Nephron progenitor cell (in vitro differentiated cells): ENCODE measurements around the gene PPA2.

Experiments
- DNase-seq: peaks from one replicate; pipeline ENCODE4 v3.0.0; 2021
- H3K27ac Mint-ChIP-seq: 2 replicates; pipeline ENCODE4 v1.8.0; 2021; ENCODE audit warnings: mild to moderate bottlenecking, moderate library complexity, mixed read lengths
- H3K27me3 Mint-ChIP-seq: 2 replicates; pipeline ENCODE4 v1.8.0; 2021; ENCODE audit warnings: mild to moderate bottlenecking, low read depth, mixed read lengths; ENCODE audit not compliant: poor library complexity
- H3K36me3 Mint-ChIP-seq: 2 replicates; pipeline ENCODE4 v1.8.0; 2021; ENCODE audit warnings: low read depth, mixed read lengths
- H3K4me1 Mint-ChIP-seq: 2 replicates; pipeline ENCODE4 v1.8.0; 2021; ENCODE audit warnings: mixed read lengths
- H3K4me3 Mint-ChIP-seq: 2 replicates; pipeline ENCODE4 v1.8.0; 2021; ENCODE audit warnings: mild to moderate bottlenecking, moderate library complexity, mixed read lengths
- H3K9me3 Mint-ChIP-seq: 2 replicates; pipeline ENCODE4 v1.8.0; 2021; ENCODE audit warnings: mild to moderate bottlenecking, moderate library complexity, mixed read lengths
- TF ChIP-seq, protein P1 (sequence below): fragments of 200-600 bp; sonication (generic); IDR thresholded peaks from 2 replicates; pipeline ENCODE4 v1.5.0; 2021; ENCODE audit warnings: antibody characterized with exemption

PPA2 gene

GRCh38 chr4:105345838-105346237 lies 128.0 kb downstream of the PPA2 start:
- peaks cover 6% of the 10 kb centered on the region for H3K4me1 Mint-ChIP-seq
- H3K9me3 Mint-ChIP-seq, result no peaks in the 10 kb centered on the region
- no peak for DNase-seq
- H3K27me3 Mint-ChIP-seq, result peaks cover 4% of the 10 kb centered on the region
- TF ChIP-seq, protein P1, sequence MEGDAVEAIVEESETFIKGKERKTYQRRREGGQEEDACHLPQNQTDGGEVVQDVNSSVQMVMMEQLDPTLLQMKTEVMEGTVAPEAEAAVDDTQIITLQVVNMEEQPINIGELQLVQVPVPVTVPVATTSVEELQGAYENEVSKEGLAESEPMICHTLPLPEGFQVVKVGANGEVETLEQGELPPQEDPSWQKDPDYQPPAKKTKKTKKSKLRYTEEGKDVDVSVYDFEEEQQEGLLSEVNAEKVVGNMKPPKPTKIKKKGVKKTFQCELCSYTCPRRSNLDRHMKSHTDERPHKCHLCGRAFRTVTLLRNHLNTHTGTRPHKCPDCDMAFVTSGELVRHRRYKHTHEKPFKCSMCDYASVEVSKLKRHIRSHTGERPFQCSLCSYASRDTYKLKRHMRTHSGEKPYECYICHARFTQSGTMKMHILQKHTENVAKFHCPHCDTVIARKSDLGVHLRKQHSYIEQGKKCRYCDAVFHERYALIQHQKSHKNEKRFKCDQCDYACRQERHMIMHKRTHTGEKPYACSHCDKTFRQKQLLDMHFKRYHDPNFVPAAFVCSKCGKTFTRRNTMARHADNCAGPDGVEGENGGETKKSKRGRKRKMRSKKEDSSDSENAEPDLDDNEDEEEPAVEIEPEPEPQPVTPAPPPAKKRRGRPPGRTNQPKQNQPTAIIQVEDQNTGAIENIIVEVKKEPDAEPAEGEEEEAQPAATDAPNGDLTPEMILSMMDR, result no peak
- H3K27ac Mint-ChIP-seq, result no peak overlapping the region
- H3K36me3 Mint-ChIP-seq, result no peaks in the 10 kb centered on the region
- no peak overlapping the region for H3K4me3 Mint-ChIP-seq

GRCh38 chr4:105345358-105345757 lies 128.5 kb downstream of the PPA2 start:
- Mint-ChIP-seq H3K4me1 (peaks cover 6% of the 10 kb centered on the region), H3K4me3 (no peak overlapping the region), H3K9me3 (no peaks in the 10 kb centered on the region), H3K27me3 (peaks cover 4% of the 10 kb centered on the region), H3K36me3 (no peaks in the 10 kb centered on the region), H3K27ac (no peak overlapping the region)
- TF ChIP-seq, protein P1, result no peak
- DNase-seq, result no peak

- Mint-ChIP-seq H3K4me3 (no peak overlapping the region), H3K9me3 (no peaks in the 10 kb centered on the region), H3K27me3 (peaks cover 4% of the 10 kb centered on the region), H3K36me3 (no peaks in the 10 kb centered on the region), H3K4me1 (peaks cover 6% of the 10 kb centered on the region), H3K27ac (no peak overlapping the region)
- TF ChIP-seq, protein P1, result no peak
- no peak for DNase-seq
Measured at GRCh38 chr4:105344141-105344540, 129.7 kb downstream of the PPA2 start.

DNA sequence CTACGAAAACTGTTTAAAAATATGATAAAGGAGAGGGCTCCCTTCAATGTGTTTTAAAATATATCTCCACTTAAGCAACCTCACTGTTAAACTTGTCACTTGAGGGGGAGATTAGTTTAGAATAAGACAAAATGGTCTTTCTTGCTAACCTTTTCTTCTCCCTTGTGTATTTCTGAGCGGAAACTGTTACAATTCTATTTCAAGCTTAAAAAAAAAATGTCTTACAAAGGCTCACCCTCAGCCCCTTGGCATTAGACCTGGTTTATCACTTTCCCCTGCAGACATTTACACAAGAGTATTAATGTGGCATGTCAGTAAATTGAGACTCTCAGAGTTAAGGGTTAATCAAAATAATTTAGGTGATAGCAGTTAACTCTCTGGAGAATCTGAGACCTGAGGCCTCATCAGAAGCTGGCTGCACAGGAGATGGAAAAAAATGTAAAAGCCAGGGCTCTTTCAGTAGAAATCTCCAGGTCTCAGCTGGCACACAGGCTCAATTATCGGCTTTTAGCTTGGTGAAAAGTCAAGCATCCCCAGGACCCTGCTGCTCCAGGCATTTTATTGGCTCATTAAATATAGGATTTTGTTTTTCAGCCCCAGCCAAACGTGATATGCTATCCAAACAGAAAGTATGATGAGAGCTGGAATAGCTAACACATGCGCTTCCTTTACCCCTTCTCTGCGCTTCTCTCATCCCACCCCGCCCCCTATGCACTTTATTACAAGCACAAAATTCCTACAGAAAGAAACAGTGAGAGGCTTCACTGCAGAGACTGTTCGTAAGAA lies 130.5 kb downstream of the PPA2 start:
- Mint-ChIP-seq H3K4me3 (no peak overlapping the region), H3K9me3 (no peaks in the 10 kb centered on the region)

GRCh38 chr4:105329081-105329480 lies 144.8 kb downstream of the PPA2 start:
- Mint-ChIP-seq H3K27ac (no peak overlapping the region), H3K36me3 (no peaks in the 10 kb centered on the region), H3K4me1 (no peaks in the 10 kb centered on the region), H3K4me3 (no peak overlapping the region), H3K9me3 (no peaks in the 10 kb centered on the region), H3K27me3 (no peaks in the 10 kb centered on the region)
- DNase-seq, result no peak
- TF ChIP-seq, protein P1, result no peak

More for the DNA sequence above, 130.5 kb downstream of the PPA2 start:
- Mint-ChIP-seq H3K4me1 (peaks cover 6% of the 10 kb centered on the region), H3K27me3 (peaks cover 4% of the 10 kb centered on the region), H3K27ac (no peak overlapping the region), H3K36me3 (no peaks in the 10 kb centered on the region)
- DNase-seq, result no peak
- TF ChIP-seq, protein P1, result no peak

- Mint-ChIP-seq H3K27ac (no peak overlapping the region), H3K36me3 (no peaks in the 10 kb centered on the region)
Measured at GRCh38 chr4:105327956-105328355, 145.9 kb downstream of the PPA2 start.

More at GRCh38 chr4:105327956-105328355, 145.9 kb downstream of the PPA2 start:
- no peaks in the 10 kb centered on the region for H3K9me3 Mint-ChIP-seq
- TF ChIP-seq, protein P1, result no peak
- H3K4me1 Mint-ChIP-seq, result no peaks in the 10 kb centered on the region
- H3K27me3 Mint-ChIP-seq, result no peaks in the 10 kb centered on the region
- DNase-seq, result no peak
- H3K4me3 Mint-ChIP-seq, result no peak overlapping the region
